GM12864 (cell line): ENCODE results near the gene PLPP3.
"Not testable (repeated sequence)": the region's sequence is repeated elsewhere in the genome, so short reads cannot be mapped to it uniquely, and the experiment has no call there.

Source experiments
- DNase-seq: peaks from one replicate; pipeline ENCODE4 v3.0.0-alpha.2; 2011; ENCODE audit warnings: low read depth
- H3K4me3 ChIP-seq: 2 replicates; pipeline ENCODE4 v1.5.1; 2011; ENCODE audit warnings: mild to moderate bottlenecking, low read depth, low read length, control low read depth
- TF ChIP-seq, protein P1 (sequence below): IDR thresholded peaks from 2 replicates; pipeline ENCODE4 v1.5.1; 2011; ENCODE audit warnings: low read depth, mild to moderate bottlenecking, moderate library complexity, low read length, control low read depth, inconsistent platforms; ENCODE audit errors: missing control alignments

PLPP3 gene

GRCh38 chr1:56578963-56579875 is at the start of gene PLPP3:
Gene PLPP3 (minus strand): TSS chr1:56579563. CDS start chr1:56579016, 547 bp downstream.
- peak within 1 kb of the TSS; percentile 58 for H3K4me3 ChIP-seq
- TF ChIP-seq, protein P1, sequence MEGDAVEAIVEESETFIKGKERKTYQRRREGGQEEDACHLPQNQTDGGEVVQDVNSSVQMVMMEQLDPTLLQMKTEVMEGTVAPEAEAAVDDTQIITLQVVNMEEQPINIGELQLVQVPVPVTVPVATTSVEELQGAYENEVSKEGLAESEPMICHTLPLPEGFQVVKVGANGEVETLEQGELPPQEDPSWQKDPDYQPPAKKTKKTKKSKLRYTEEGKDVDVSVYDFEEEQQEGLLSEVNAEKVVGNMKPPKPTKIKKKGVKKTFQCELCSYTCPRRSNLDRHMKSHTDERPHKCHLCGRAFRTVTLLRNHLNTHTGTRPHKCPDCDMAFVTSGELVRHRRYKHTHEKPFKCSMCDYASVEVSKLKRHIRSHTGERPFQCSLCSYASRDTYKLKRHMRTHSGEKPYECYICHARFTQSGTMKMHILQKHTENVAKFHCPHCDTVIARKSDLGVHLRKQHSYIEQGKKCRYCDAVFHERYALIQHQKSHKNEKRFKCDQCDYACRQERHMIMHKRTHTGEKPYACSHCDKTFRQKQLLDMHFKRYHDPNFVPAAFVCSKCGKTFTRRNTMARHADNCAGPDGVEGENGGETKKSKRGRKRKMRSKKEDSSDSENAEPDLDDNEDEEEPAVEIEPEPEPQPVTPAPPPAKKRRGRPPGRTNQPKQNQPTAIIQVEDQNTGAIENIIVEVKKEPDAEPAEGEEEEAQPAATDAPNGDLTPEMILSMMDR, result peak; percentile 14
- no peak for DNase-seq

DNA sequence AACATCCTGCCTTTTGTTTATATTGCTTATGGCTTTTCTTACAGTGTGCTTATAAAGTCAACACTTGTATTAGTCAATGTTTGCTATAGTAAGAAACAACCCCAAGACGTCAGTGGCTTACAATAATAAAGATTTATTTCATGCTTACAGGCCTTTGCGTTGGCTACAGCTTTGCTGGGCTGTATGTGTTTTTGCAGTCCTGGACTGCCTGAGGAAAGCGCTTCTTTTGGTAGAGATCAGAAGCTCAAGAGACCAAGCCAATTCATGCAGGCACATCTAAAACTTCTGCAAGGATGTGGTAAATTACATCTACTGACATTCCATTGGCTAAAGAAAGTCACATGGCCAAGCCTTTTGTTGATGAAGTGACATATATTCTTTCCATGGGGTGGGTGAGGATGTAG is 48.3 kb upstream of the PLPP3 start:
- TF ChIP-seq, protein P1, result no peak
- no peak overlapping the region for H3K4me3 ChIP-seq
- DNase-seq, result no peak

- H3K4me3 ChIP-seq, result no peak overlapping the region
- TF ChIP-seq, protein P1, result no peak
- no peak for DNase-seq
These were observed 47.8 kb upstream of the PLPP3 start for GRCh38 chr1:56627019-56627635.

GRCh38 chr1:56626546-56626945 is 47.2 kb upstream of the PLPP3 start:
- H3K4me3 ChIP-seq, result no peak overlapping the region
- DNase-seq, result no peak
- TF ChIP-seq, protein P1, result no peak

- TF ChIP-seq, protein P1, result no peak
- no peak overlapping the region for H3K4me3 ChIP-seq
- no peak for DNase-seq
These were observed 46.6 kb upstream of the PLPP3 start for GRCh38 chr1:56625819-56626440.

- TF ChIP-seq, protein P1, result no peak
- no peak for DNase-seq
- no peak overlapping the region for H3K4me3 ChIP-seq
These were observed 37.8 kb upstream of the PLPP3 start for GRCh38 chr1:56617141-56617540.

GRCh38 chr1:56610770-56611169 is 31.4 kb upstream of the PLPP3 start:
- DNase-seq, result not testable (repeated sequence)

GRCh38 chr1:56610097-56610496 is 30.7 kb upstream of the PLPP3 start:
- DNase-seq, H3K4me3 ChIP-seq: not testable (repeated sequence)

More at GRCh38 chr1:56610770-56611169, 31.4 kb upstream of the PLPP3 start:
- not testable (repeated sequence) for H3K4me3 ChIP-seq

DNA sequence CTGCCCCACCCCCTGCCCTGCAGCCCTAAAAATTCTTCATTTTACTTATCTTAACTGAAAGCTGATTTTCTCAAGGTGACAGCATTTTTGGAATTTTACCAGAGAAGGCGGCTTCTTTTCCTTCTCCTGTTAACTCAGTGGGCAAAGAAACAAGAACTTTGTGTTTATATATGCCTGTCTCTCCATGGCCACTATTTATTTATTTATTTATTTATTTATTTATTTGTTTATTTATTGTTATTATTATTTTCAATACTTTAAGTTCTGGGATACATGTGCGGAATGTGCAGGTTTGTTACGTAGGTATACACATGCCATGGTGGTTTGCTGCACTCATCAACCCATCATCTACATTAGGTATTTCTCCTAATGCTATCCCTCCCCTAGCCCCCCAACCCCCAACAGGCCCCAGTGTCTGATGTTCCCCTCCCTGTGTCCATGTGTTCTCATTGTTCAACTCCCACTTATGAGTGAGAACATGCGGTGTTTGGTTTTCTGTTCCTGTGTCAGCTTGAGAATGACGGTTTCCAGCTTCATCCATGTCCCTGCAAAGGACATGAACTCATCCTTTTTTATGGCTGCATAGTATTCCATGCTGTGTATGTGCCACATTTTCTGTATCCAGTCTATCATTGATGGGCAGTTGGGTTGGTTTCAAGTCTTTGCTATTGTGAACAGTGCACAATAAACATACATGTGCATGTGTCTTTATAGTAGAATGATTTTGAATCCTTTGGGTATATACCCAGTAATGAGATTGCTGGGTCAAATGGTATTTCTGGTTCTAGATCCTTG is 16.2 kb upstream of the PLPP3 start:
- DNase-seq, H3K4me3 ChIP-seq: not testable (repeated sequence)
